H9 (cell line): ENCODE data around the gene TMED10. TPM values are rescaled to one million over a fixed set of nuclear protein-coding genes. Genes with fewer than 3 reads are reported as not detected.

ENCODE experiments used
- DNase-seq: peaks from one replicate; pipeline ENCODE4 v3.0.0-alpha.2; 2017
- H2AFZ ChIP-seq: one replicate; pipeline ENCODE4 v1.6.1; 2013; ENCODE audit warnings: mild to moderate bottlenecking, low read length, control low read depth, moderate library complexity
- H2AK5ac ChIP-seq: 2 replicates; pipeline ENCODE4 v1.6.1; 2013; ENCODE audit warnings: low read length, control low read depth, mixed read lengths; ENCODE audit not compliant: insufficient read length
- H2BK120ac ChIP-seq: one replicate; pipeline ENCODE4 v1.6.1; 2013; ENCODE audit warnings: low read depth, mild to moderate bottlenecking, low read length, control low read depth, inconsistent platforms; ENCODE audit not compliant: poor library complexity, severe bottlenecking
- H2BK12ac ChIP-seq: 2 replicates; pipeline ENCODE4 v1.6.1; 2013; ENCODE audit warnings: low read length, control low read depth, mixed read lengths, low read depth; ENCODE audit not compliant: insufficient read length
- H2BK15ac ChIP-seq: 2 replicates; pipeline ENCODE4 v1.6.1; 2013; ENCODE audit warnings: low read depth, low read length, control low read depth
- H2BK20ac ChIP-seq: one replicate; pipeline ENCODE4 v1.6.1; 2013; ENCODE audit warnings: low read depth, mild to moderate bottlenecking, low read length, control low read depth, inconsistent platforms; ENCODE audit not compliant: poor library complexity, severe bottlenecking
- H2BK5ac ChIP-seq: 2 replicates; pipeline ENCODE4 v1.6.1; 2013; ENCODE audit warnings: low read length, control low read depth, mixed read lengths; ENCODE audit not compliant: insufficient read length
- H3K14ac ChIP-seq: 2 replicates; pipeline ENCODE4 v1.6.1; 2013; ENCODE audit warnings: low read length, control low read depth; ENCODE audit not compliant: insufficient read depth
- H3K18ac ChIP-seq: 2 replicates; pipeline ENCODE4 v1.6.1; 2013; ENCODE audit warnings: low read depth, mild to moderate bottlenecking, mixed read lengths, low read length, control low read depth; ENCODE audit not compliant: insufficient read length
- H3K23ac ChIP-seq: 2 replicates; pipeline ENCODE4 v1.6.1; 2013; ENCODE audit warnings: low read length, control low read depth, mixed read lengths, low read depth; ENCODE audit not compliant: insufficient read length
- H3K23me2 ChIP-seq: 2 replicates; pipeline ENCODE4 v1.6.1; 2013; ENCODE audit warnings: low read depth, mild to moderate bottlenecking, mixed read lengths, low read length, control low read depth; ENCODE audit not compliant: insufficient read length, poor library complexity, severe bottlenecking
- H3K27ac ChIP-seq: 2 replicates; pipeline ENCODE4 v1.5.1; 2013; ENCODE audit warnings: low read length, control low read depth, mixed read lengths, low read depth; ENCODE audit not compliant: insufficient read length
- H3K27me3 ChIP-seq: 2 replicates; pipeline ENCODE4 v1.6.1; 2013; ENCODE audit warnings: low read length, control low read depth, inconsistent platforms; ENCODE audit not compliant: insufficient read depth
- H3K4ac ChIP-seq: 2 replicates; pipeline ENCODE4 v1.6.1; 2013; ENCODE audit warnings: low read depth, mild to moderate bottlenecking, control low read depth, inconsistent platforms, low read length, moderate library complexity
- H3K4me1 ChIP-seq: 2 replicates; pipeline ENCODE4 v1.6.1; 2013; ENCODE audit warnings: low read length, control low read depth, inconsistent platforms; ENCODE audit not compliant: insufficient read depth
- H3K4me2 ChIP-seq: 2 replicates; pipeline ENCODE4 v1.6.1; 2013; ENCODE audit warnings: low read length, control low read depth, mixed read lengths; ENCODE audit not compliant: insufficient read length, insufficient read depth
- H3K56ac ChIP-seq: 2 replicates; pipeline ENCODE4 v1.6.1; 2013; ENCODE audit warnings: low read depth, mild to moderate bottlenecking, mixed read lengths, low read length, control low read depth; ENCODE audit not compliant: insufficient read length
- H3K79me1 ChIP-seq: 2 replicates; pipeline ENCODE4 v1.6.1; 2013; ENCODE audit warnings: low read depth, mild to moderate bottlenecking, moderate library complexity, low read length, control low read depth, inconsistent platforms; ENCODE audit not compliant: insufficient read depth, poor library complexity, severe bottlenecking
- H3K79me2 ChIP-seq: 2 replicates; pipeline ENCODE4 v1.6.1; 2013; ENCODE audit warnings: low read length, control low read depth, inconsistent platforms; ENCODE audit not compliant: insufficient read depth
- H3K9ac ChIP-seq: 2 replicates; pipeline ENCODE4 v1.6.1; 2013; ENCODE audit warnings: low read length, control low read depth, mixed read lengths; ENCODE audit not compliant: insufficient read length; ENCODE audit errors: extremely low read depth
- H3K9me3 ChIP-seq: one replicate; pipeline ENCODE4 v1.6.1; 2013; ENCODE audit warnings: low read depth, low read length, inconsistent platforms; ENCODE audit not compliant: control insufficient read depth
- H3T11ph ChIP-seq: one replicate; pipeline ENCODE4 v1.6.1; 2013; ENCODE audit warnings: mild to moderate bottlenecking, low read length, control low read depth, inconsistent platforms
- H4K20me1 ChIP-seq: one replicate; pipeline ENCODE4 v1.6.1; 2013; ENCODE audit not compliant: control insufficient read depth, insufficient read length, insufficient read depth
- H4K5ac ChIP-seq: 2 replicates; pipeline ENCODE4 v1.6.1; 2013; ENCODE audit warnings: low read depth, mild to moderate bottlenecking, mixed read lengths, low read length, control low read depth; ENCODE audit not compliant: insufficient read length
- H4K8ac ChIP-seq: replicated peaks from 2 replicates; pipeline ENCODE4 v1.6.1; 2013; ENCODE audit warnings: low read length, control low read depth, mixed read lengths, low read depth; ENCODE audit not compliant: insufficient read length
- H4K91ac ChIP-seq: 2 replicates; pipeline ENCODE4 v1.6.1; 2013; ENCODE audit warnings: low read depth, mild to moderate bottlenecking, moderate library complexity, mixed read lengths, low read length, control low read depth; ENCODE audit not compliant: insufficient read length
- H3K27ac Mint-ChIP-seq, 3 experiments: 2 replicates in 2 of 3; 3 replicates in 1 of 3; pipeline ENCODE4 v1.8.0; 2020 to 2021; ENCODE audit warnings: mixed read lengths in 3 of 3, mild to moderate bottlenecking in 1 of 3, moderate library complexity in 1 of 3
- H3K27me3 Mint-ChIP-seq: 2 replicates; pipeline ENCODE4 v1.8.0; 2021; ENCODE audit warnings: low read depth, mild to moderate bottlenecking, moderate library complexity, mixed read lengths
- H3K36me3 Mint-ChIP-seq, 3 experiments: 2 replicates in 2 of 3; 3 replicates in 1 of 3; pipeline ENCODE4 v1.8.0; 2020 to 2021; ENCODE audit warnings: low read depth in 3 of 3, mixed read lengths in 3 of 3; ENCODE audit not compliant: insufficient read depth in 1 of 3
- H3K4me1 Mint-ChIP-seq, 2 experiments: 2 replicates each; pipeline ENCODE4 v1.8.0; 2020; ENCODE audit warnings: mixed read lengths in 2 of 2
- H3K4me3 Mint-ChIP-seq, 2 experiments: 2 replicates in 1 of 2; 3 replicates in 1 of 2; pipeline ENCODE4 v1.8.0; 2020 to 2021; ENCODE audit warnings: mild to moderate bottlenecking in 2 of 2, mixed read lengths in 2 of 2, moderate library complexity in 1 of 2
- H3K9me3 Mint-ChIP-seq, 2 experiments: 2 replicates in 1 of 2; 3 replicates in 1 of 2; pipeline ENCODE4 v1.8.0; 2020; ENCODE audit warnings: mild to moderate bottlenecking in 2 of 2, mixed read lengths in 2 of 2, moderate library complexity in 1 of 2
- WGBS: extraction: QIAGEN DNeasy Blood & Tissue Kit; methylation state at CpG from one replicate; pipeline ENCODE4 v1.1.7; 2013; ENCODE audit warnings: missing lambda C conversion rate, low lambda C conversion rate, mixed read lengths; ENCODE audit not compliant: insufficient read length; ENCODE audit errors: extremely low coverage; 5-methylcytosine and 5-hydroxymethylcytosine counted together
- total RNA-seq: library from RNA; stranded (reverse); gene quantifications from 2 replicates; pipeline ENCODE4 v1.2.1, GENCODE V29; 2021
- TF ChIP-seq, protein P1 (sequence below): fragments of 200-600 bp; sonication (generic); conservative IDR thresholded peaks from 3 replicates; pipeline ENCODE4 v1.8.0; 2021; ENCODE audit warnings: antibody characterized with exemption, mild to moderate bottlenecking

TMED10 gene
- total RNA-seq, 1 experiment from 2014 or later, result 176 TPM

DNA sequence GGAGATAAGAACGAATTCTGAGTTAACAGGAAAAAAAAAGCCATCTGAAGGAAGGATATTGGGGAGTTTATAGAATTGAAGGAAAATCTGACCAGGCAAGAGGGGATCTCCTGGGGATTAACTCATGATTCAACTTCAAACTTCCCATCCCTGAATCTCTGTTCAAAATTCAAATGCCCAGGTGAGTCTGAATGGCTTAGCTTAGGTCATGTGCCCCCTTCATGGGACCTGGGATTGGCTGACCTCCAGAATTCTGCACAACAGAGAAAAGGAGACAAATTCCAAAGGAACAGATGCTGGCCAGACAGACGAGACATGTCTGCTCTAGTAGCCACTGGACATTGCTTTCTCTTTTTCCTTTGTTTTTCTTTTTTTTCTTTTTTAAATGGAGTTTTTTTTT lies 26.2 kb upstream of the TMED10 start:
- H4K91ac ChIP-seq, result no peak overlapping the region
- Mint-ChIP-seq H3K27ac (no peak overlapping the region), H3K4me1 (peaks cover 5 to 10% of the 10 kb centered on the region in 2 experiments), H3K27me3 (no peaks in the 10 kb centered on the region), H3K4me3 (no peak overlapping the region), H3K9me3 (no peaks in the 10 kb centered on the region), H3K36me3 (no peaks in the 10 kb centered on the region)
- no peak overlapping the region for H2BK12ac ChIP-seq
- no peak overlapping the region for H2BK120ac ChIP-seq
- no peak overlapping the region for H3K4ac ChIP-seq
- H3K18ac ChIP-seq, result no peak overlapping the region
- H3K9me3 ChIP-seq, result no peaks in the 10 kb centered on the region
- no peak overlapping the region for H2AFZ ChIP-seq
- H4K5ac ChIP-seq, result no peak overlapping the region
- H3K9ac ChIP-seq, result no peak overlapping the region
- peaks cover 4% of the 10 kb centered on the region; the same call in 1 of the 2 replicates for H3K4me1 ChIP-seq
- TF ChIP-seq, protein P1, sequence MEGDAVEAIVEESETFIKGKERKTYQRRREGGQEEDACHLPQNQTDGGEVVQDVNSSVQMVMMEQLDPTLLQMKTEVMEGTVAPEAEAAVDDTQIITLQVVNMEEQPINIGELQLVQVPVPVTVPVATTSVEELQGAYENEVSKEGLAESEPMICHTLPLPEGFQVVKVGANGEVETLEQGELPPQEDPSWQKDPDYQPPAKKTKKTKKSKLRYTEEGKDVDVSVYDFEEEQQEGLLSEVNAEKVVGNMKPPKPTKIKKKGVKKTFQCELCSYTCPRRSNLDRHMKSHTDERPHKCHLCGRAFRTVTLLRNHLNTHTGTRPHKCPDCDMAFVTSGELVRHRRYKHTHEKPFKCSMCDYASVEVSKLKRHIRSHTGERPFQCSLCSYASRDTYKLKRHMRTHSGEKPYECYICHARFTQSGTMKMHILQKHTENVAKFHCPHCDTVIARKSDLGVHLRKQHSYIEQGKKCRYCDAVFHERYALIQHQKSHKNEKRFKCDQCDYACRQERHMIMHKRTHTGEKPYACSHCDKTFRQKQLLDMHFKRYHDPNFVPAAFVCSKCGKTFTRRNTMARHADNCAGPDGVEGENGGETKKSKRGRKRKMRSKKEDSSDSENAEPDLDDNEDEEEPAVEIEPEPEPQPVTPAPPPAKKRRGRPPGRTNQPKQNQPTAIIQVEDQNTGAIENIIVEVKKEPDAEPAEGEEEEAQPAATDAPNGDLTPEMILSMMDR, result no peak
- H3K79me2 ChIP-seq, result no peaks in the 10 kb centered on the region
- no peak overlapping the region for H4K8ac ChIP-seq
- WGBS, result no CpG with 5 or more reads among the region's 2 CpGs
- no peak overlapping the region for H3K27ac ChIP-seq
- H2BK15ac ChIP-seq, result no peak overlapping the region
- no peaks in the 10 kb centered on the region for H3K79me1 ChIP-seq
- H3K56ac ChIP-seq, result no peak overlapping the region
- H2AK5ac ChIP-seq, result no peak overlapping the region
- no peaks in the 10 kb centered on the region for H4K20me1 ChIP-seq
- no peaks in the 10 kb centered on the region for H3K27me3 ChIP-seq
- DNase-seq, result no peak
- H3T11ph ChIP-seq, result no peak overlapping the region
- no peak overlapping the region for H2BK20ac ChIP-seq
- H3K23ac ChIP-seq, result no peak overlapping the region
- H3K4me2 ChIP-seq, result no peak overlapping the region
- H2BK5ac ChIP-seq, result no peak overlapping the region
- no peaks in the 10 kb centered on the region for H3K23me2 ChIP-seq
- H3K14ac ChIP-seq, result no peak overlapping the region
